Stimulated activated CD4-positive, alpha-beta T cell treated with anti-CD3 and anti-CD28 coated beads, Interleukin-4, amount 100 ng/mL, for 4 hours (primary cell): Measurements from ENCODE around the gene COQ2.
A peak's percentile ranks its signal among the peaks of the same experiment; 100 is the strongest.
"Not testable (repeated sequence)": the region's sequence is repeated elsewhere in the genome, so short reads cannot be mapped to it uniquely, and the experiment has no call there.

Experiments
- DNase-seq, 2 experiments: peaks; one replicate each; pipeline ENCODE4 v3.0.0-alpha.2; 2020

The COQ2 gene

GRCh38 chr4:83284193-83285054 is at the start of gene COQ2:
Gene COQ2, minus strand, starts transcription at chr4:83284798. Its CDS starts 34 bp downstream, at chr4:83284764.
- DNase-seq = peak; percentile 90 to 95

GRCh38 chr4:83331956-83332355 is 47.4 kb upstream of the COQ2 start:
- no peak for DNase-seq

GRCh38 chr4:83329521-83330110 is 45.0 kb upstream of the COQ2 start:
- no peak for DNase-seq

GRCh38 chr4:83328521-83329187 is 44.1 kb upstream of the COQ2 start:
- no peak for DNase-seq

- DNase-seq = no peak
Observed at GRCh38 chr4:83326546-83326945, 41.9 kb upstream of the COQ2 start.

- not testable (repeated sequence) for DNase-seq
Observed at GRCh38 chr4:83325306-83325705, 40.7 kb upstream of the COQ2 start.

- DNase-seq = no peak
Observed at GRCh38 chr4:83323136-83323535, 38.5 kb upstream of the COQ2 start.

GRCh38 chr4:83320548-83320947 is 36.0 kb upstream of the COQ2 start:
- peak in 1 of 2 experiments; percentile 4 for DNase-seq

- DNase-seq = no peak
Observed at GRCh38 chr4:83318666-83319065, 34.1 kb upstream of the COQ2 start.

GRCh38 chr4:83317671-83318070 is 33.1 kb upstream of the COQ2 start:
- DNase-seq = no peak

GRCh38 chr4:83316459-83317165 is 32.0 kb upstream of the COQ2 start:
- DNase-seq = no peak

GRCh38 chr4:83315341-83315870 is 30.8 kb upstream of the COQ2 start:
- DNase-seq = no peak

- DNase-seq = no peak
Observed at GRCh38 chr4:83308672-83309071, 24.1 kb upstream of the COQ2 start.

- no peak for DNase-seq
Observed at GRCh38 chr4:83307920-83308319, 23.3 kb upstream of the COQ2 start.

- DNase-seq = no peak
Observed at GRCh38 chr4:83305187-83305586, 20.6 kb upstream of the COQ2 start.

- no peak for DNase-seq
Observed at GRCh38 chr4:83297548-83298260, 13.1 kb upstream of the COQ2 start.

GRCh38 chr4:83293305-83294046 is 8.9 kb upstream of the COQ2 start:
- no peak for DNase-seq

GRCh38 chr4:83290059-83290774 is 5.6 kb upstream of the COQ2 start:
- DNase-seq = not testable (repeated sequence)

- not testable (repeated sequence) for DNase-seq
Observed at GRCh38 chr4:83288381-83288780, 3.8 kb upstream of the COQ2 start.

- no peak for DNase-seq
Observed at GRCh38 chr4:83285055-83285407, 433 bp upstream of the COQ2 start.

GRCh38 chr4:83283181-83283580 is 1.4 kb downstream of the COQ2 start:
- no peak for DNase-seq
